IMR-90 (cell line): ENCODE results near the gene IBSP. TPM values are rescaled to one million over a fixed set of nuclear protein-coding genes. Genes with fewer than 3 reads are reported as not detected.

Experiments
- ATAC-seq: fragments of 200-7000 bp; cut with Tn5 transposase; 2 replicates; pipeline ENCODE4 v1.9.1; 2020; ENCODE audit warnings: low read depth, mild to moderate bottlenecking, moderate library complexity
- BruUV-seq: library from RNA; stranded (reverse); fragments of 400-500 nt; replicated peaks from 2 replicates; lab custom pipeline; 2021; lab: Mats Ljungman, UMichigan
- CTCF ChIA-PET: fragments of 300-600 bp; formaldehyde crosslinking; extraction: SDS; loops from one replicate; lab custom pipeline; 2021; ENCODE audit warnings: antibody characterized with exemption; lab: Yijun Ruan, JAX
- POLR2A ChIA-PET: fragments of 300-600 bp; sonication (Branson Sonifier 250); formaldehyde crosslinking; loops from one replicate; lab custom pipeline; 2022; ENCODE audit warnings: antibody characterized with exemption; ENCODE audit not compliant: unreplicated experiment; lab: Charles Lee
- DNase-seq: peaks from one replicate; pipeline ENCODE4 v3.0.0; 2013
- H2AFZ ChIP-seq: replicated peaks from 2 replicates; pipeline ENCODE3; 2013; ENCODE audit warnings: low read length, mild to moderate bottlenecking; ENCODE audit not compliant: poor library complexity
- H2AK5ac ChIP-seq: 2 replicates; pipeline ENCODE4 v1.6.1; 2013; ENCODE audit warnings: low read depth, low read length, inconsistent platforms
- H2AK9ac ChIP-seq: replicated peaks from 2 replicates; pipeline ENCODE3; 2013; ENCODE audit warnings: mild to moderate bottlenecking, low read depth, low read length, moderate library complexity; ENCODE audit not compliant: poor library complexity
- H2BK120ac ChIP-seq: 2 replicates; pipeline ENCODE4 v1.6.1; 2013; ENCODE audit warnings: low read depth, low read length, inconsistent platforms
- H2BK15ac ChIP-seq: 3 replicates; pipeline ENCODE4 v1.6.1; 2013; ENCODE audit warnings: low read depth, low read length, inconsistent platforms
- H2BK20ac ChIP-seq: 2 replicates; pipeline ENCODE4 v1.6.1; 2013; ENCODE audit warnings: low read depth, mild to moderate bottlenecking, inconsistent platforms, low read length, moderate library complexity
- H2BK5ac ChIP-seq: 2 replicates; pipeline ENCODE4 v1.6.1; 2013; ENCODE audit warnings: mild to moderate bottlenecking, low read depth, low read length, inconsistent platforms; ENCODE audit not compliant: poor library complexity, severe bottlenecking
- H3K14ac ChIP-seq: replicated peaks from 2 replicates; pipeline ENCODE4 v1.6.1; 2013; ENCODE audit warnings: low read depth, low read length, inconsistent platforms
- H3K18ac ChIP-seq: 2 replicates; pipeline ENCODE4 v1.6.1; 2013; ENCODE audit warnings: low read depth, low read length, control low read depth
- H3K23ac ChIP-seq: 2 replicates; pipeline ENCODE4 v1.6.1; 2013; ENCODE audit warnings: low read depth, low read length, inconsistent platforms
- H3K27ac ChIP-seq: 2 replicates; pipeline ENCODE4 v1.5.1; 2013; ENCODE audit warnings: mild to moderate bottlenecking, control low read depth, low read length; ENCODE audit not compliant: insufficient read depth
- H3K27me3 ChIP-seq: 2 replicates; pipeline ENCODE4 v1.6.1; 2013; ENCODE audit warnings: low read length; ENCODE audit not compliant: control insufficient read depth, insufficient read depth
- H3K36me3 ChIP-seq: 2 replicates; pipeline ENCODE4 v1.6.1; 2013; ENCODE audit warnings: low read length, mixed read lengths; ENCODE audit not compliant: control insufficient read depth, insufficient read depth
- H3K4ac ChIP-seq: 2 replicates; pipeline ENCODE4 v1.6.1; 2013; ENCODE audit warnings: low read depth, low read length, inconsistent platforms
- H3K4me1 ChIP-seq: 2 replicates; pipeline ENCODE4 v1.6.1; 2013; ENCODE audit warnings: low read length, mixed read lengths; ENCODE audit not compliant: control insufficient read depth, insufficient read depth
- H3K4me2 ChIP-seq: 2 replicates; pipeline ENCODE4 v1.6.1; 2013; ENCODE audit warnings: low read depth, mild to moderate bottlenecking, control low read depth, low read length, moderate library complexity
- H3K4me3 ChIP-seq: 2 replicates; pipeline ENCODE4 v1.5.1; 2013; ENCODE audit warnings: low read depth, mild to moderate bottlenecking, control low read depth, low read length, moderate library complexity; ENCODE audit not compliant: insufficient read depth
- H3K56ac ChIP-seq: 2 replicates; pipeline ENCODE4 v1.6.1; 2013; ENCODE audit warnings: low read length, inconsistent platforms; ENCODE audit not compliant: insufficient read depth; ENCODE audit errors: extremely low read depth
- H3K79me1 ChIP-seq, 2 experiments: 2 replicates each; pipeline ENCODE4 v1.6.1; 2013; ENCODE audit warnings: low read length in 2 of 2, inconsistent platforms in 1 of 2, low read depth in 1 of 2
- H3K9ac ChIP-seq: 2 replicates; pipeline ENCODE4 v1.6.1; 2013; ENCODE audit warnings: low read depth, low read length, control low read depth
- H3K9me1 ChIP-seq: 2 replicates; pipeline ENCODE4 v1.6.1; 2013; ENCODE audit warnings: low read length, inconsistent platforms; ENCODE audit not compliant: insufficient read depth
- H3K9me3 ChIP-seq: 2 replicates; pipeline ENCODE4 v1.6.1; 2013; ENCODE audit warnings: low read length; ENCODE audit not compliant: control insufficient read depth, insufficient read depth
- H4K20me1 ChIP-seq: 2 replicates; pipeline ENCODE4 v1.6.1; 2013; ENCODE audit warnings: low read length, inconsistent platforms; ENCODE audit not compliant: insufficient read depth
- H4K5ac ChIP-seq: 2 replicates; pipeline ENCODE4 v1.6.1; 2013; ENCODE audit warnings: mild to moderate bottlenecking, low read depth, low read length, control low read depth
- H4K8ac ChIP-seq, 2 experiments: 2 replicates each; pipeline ENCODE4 v1.6.1; 2013; ENCODE audit warnings: low read depth in 2 of 2, low read length in 2 of 2, control low read depth in 1 of 2, inconsistent platforms in 1 of 2
- H4K91ac ChIP-seq: 2 replicates; pipeline ENCODE4 v1.6.1; 2013; ENCODE audit warnings: low read depth, low read length, inconsistent platforms; ENCODE audit not compliant: insufficient read depth
- CEBPB ChIP-seq: IDR thresholded peaks from 2 replicates; pipeline ENCODE4 v1.6.1; 2012; ENCODE audit warnings: low read depth, low read length, improper control_type of control experiment
- RFX5 ChIP-seq: IDR thresholded peaks from 2 replicates; pipeline ENCODE4 v1.8.0; 2012; ENCODE audit warnings: low read depth, mild to moderate bottlenecking, low read length, moderate library complexity
- WGBS, 2 experiments: methylation state at CpG; one replicate each; pipeline versions ENCODE4 v1.1.5 to v1.1.7; 2013; ENCODE audit warnings: missing lambda C conversion rate in 2 of 2; ENCODE audit not compliant: insufficient read length in 1 of 2; ENCODE audit errors: extremely low coverage in 2 of 2; 5-methylcytosine and 5-hydroxymethylcytosine counted together
- dilution Hi-C: fragments of 300-500 bp; cut with HindIII; formaldehyde crosslinking; loops from one replicate; pipeline ENCODE4 v1.14.3; 2018; ENCODE audit warnings: low sequenced_read_pairs; ENCODE audit not compliant: unreplicated experiment
- in situ Hi-C: fragments of 300-500 bp; cut with MboI; formaldehyde crosslinking; loops from 3 replicates; pipeline ENCODE4 v1.14.3; 2019; ENCODE audit warnings: low sequenced_read_pairs, inconsistent platforms, mixed read lengths
- intact Hi-C: fragments of 100-400 bp; cut with micrococcal nuclease; formaldehyde crosslinking; loops from 2 replicates; pipeline ENCODE4 v1.10.0; 2022
- polyA plus RNA-seq, 3 experiments: library from polyadenylated mRNA; depleted of rRNA; stranded (reverse); fragments of >200 nt; gene quantifications; 2 replicates each; pipeline ENCODE4 v1.2.3, GENCODE V29; 2012; ENCODE audit warnings: low replicate concordance in 1 of 3
- total RNA-seq: library from RNA; depleted of rRNA; stranded (reverse); fragments of >200 nt; gene quantifications from 2 replicates; pipeline ENCODE4 v1.2.3, GENCODE V29; 2012

IBSP gene
- total and polyA plus RNA-seq, 2 of the 4 experiments (the other 2 are of a cell fraction) = not detected

DNA sequence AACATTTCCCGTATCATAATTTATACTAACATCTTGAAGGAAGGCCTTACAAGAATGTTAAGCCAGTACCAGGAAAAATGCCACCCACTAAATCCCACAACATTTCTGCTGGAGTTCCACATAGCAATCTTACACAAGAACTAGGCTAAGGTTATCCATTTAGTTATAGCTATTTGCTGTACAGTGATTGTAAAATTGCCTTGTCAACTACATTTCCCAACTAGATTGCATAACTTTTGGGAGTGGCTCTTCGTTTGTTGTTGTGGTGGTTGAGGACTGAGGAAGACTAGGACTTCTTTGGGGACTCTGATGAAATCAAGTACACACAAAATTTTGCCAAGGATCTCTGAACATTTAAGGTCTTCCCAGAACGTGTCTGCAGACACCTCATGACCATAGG lies 8.0 kb downstream of the IBSP start:
- H2AK5ac ChIP-seq = no peak overlapping the region
- no peak overlapping the region for H4K8ac ChIP-seq
- ATAC-seq (no peak), DNase-seq (no peak)
- no peaks in the 10 kb centered on the region for H3K79me1 ChIP-seq
- H3K4me1 ChIP-seq = no peaks in the 10 kb centered on the region; the same call in 1 of the 2 replicates
- TF ChIP-seq RFX5 = no peak
- 0 out of 2 replicates have a peak, but pooled peaks have one; percentile 22 for TF ChIP-seq CEBPB
- in situ Hi-C loops = no loop called here
- ChIA-PET POLR2A (no interaction called here), CTCF (no interaction called here)
- H3K14ac ChIP-seq = no peak overlapping the region; the same call in 1 of the 2 replicates
- H2BK20ac ChIP-seq = no peak overlapping the region
- no peak overlapping the region for H4K91ac ChIP-seq
- no peak overlapping the region for H2BK120ac ChIP-seq
- no peaks in the 10 kb centered on the region for H3K27me3 ChIP-seq
- no TSS peak for BruUV-seq
- no CpG with 5 or more reads among the region's 3 CpGs for WGBS, 2 experiments
- H3K23ac ChIP-seq = no peak overlapping the region
- no peaks in the 10 kb centered on the region for H3K9me3 ChIP-seq
- no peak overlapping the region for H3K9ac ChIP-seq
- no peak overlapping the region for H2AK9ac ChIP-seq
- no peak overlapping the region for H2BK15ac ChIP-seq
- H3K4me3 ChIP-seq = no peak overlapping the region
- H3K27ac ChIP-seq = no peak overlapping the region
- peak overlapping the region; percentile 59; the same call in 1 of the 2 replicates for H3K4ac ChIP-seq
- no peaks in the 10 kb centered on the region for H3K36me3 ChIP-seq
- no peak overlapping the region for H2AFZ ChIP-seq
- no peak overlapping the region for H2BK5ac ChIP-seq
- no peak overlapping the region for H3K56ac ChIP-seq
- no peaks in the 10 kb centered on the region for H4K20me1 ChIP-seq
- no peak overlapping the region for H4K5ac ChIP-seq
- dilution Hi-C loops = no loop called here
- H3K4me2 ChIP-seq = no peak overlapping the region
- no peaks in the 10 kb centered on the region for H3K9me1 ChIP-seq
- H3K18ac ChIP-seq = no peak overlapping the region
- intact Hi-C loops = no loop called here
